Neural crest cell (in vitro differentiated cells): ENCODE results near the gene RFTN1. TPM values are rescaled to one million over a fixed set of nuclear protein-coding genes. Genes with fewer than 3 reads are reported as not detected.

ENCODE experiments used
- DNase-seq: peaks from one replicate; pipeline ENCODE4 v3.0.0; 2021; ENCODE audit warnings: low read depth, mixed read lengths, low spot score
- H3K27ac Mint-ChIP-seq: one replicate; pipeline ENCODE4 v1.8.0; 2021; ENCODE audit warnings: mild to moderate bottlenecking, mixed read lengths; ENCODE audit not compliant: unreplicated experiment
- H3K27me3 Mint-ChIP-seq: 2 replicates; pipeline ENCODE4 v1.8.0; 2021; ENCODE audit warnings: low read depth, mild to moderate bottlenecking, mixed read lengths
- H3K36me3 Mint-ChIP-seq: 2 replicates; pipeline ENCODE4 v1.8.0; 2021; ENCODE audit warnings: low read depth, mild to moderate bottlenecking, mixed read lengths
- H3K4me1 Mint-ChIP-seq: 2 replicates; pipeline ENCODE4 v1.8.0; 2021; ENCODE audit warnings: mixed read lengths
- H3K4me3 Mint-ChIP-seq: one replicate; pipeline ENCODE4 v1.8.0; 2021; ENCODE audit warnings: mild to moderate bottlenecking, mixed read lengths
- H3K9me3 Mint-ChIP-seq: 2 replicates; pipeline ENCODE4 v1.8.0; 2021; ENCODE audit warnings: mixed read lengths
- total RNA-seq: library from RNA; stranded (reverse); gene quantifications from 2 replicates; pipeline ENCODE4 v1.2.1, GENCODE V29; 2021
- TF ChIP-seq, protein P1 (sequence below): fragments of 200-600 bp; sonication (generic); conservative IDR thresholded peaks from 2 replicates; pipeline ENCODE4 v1.5.0; 2021; ENCODE audit warnings: antibody characterized with exemption, mild to moderate bottlenecking

The RFTN1 gene
- total RNA-seq, 1 donor from 2014 or later: 2.0 TPM

DNA sequence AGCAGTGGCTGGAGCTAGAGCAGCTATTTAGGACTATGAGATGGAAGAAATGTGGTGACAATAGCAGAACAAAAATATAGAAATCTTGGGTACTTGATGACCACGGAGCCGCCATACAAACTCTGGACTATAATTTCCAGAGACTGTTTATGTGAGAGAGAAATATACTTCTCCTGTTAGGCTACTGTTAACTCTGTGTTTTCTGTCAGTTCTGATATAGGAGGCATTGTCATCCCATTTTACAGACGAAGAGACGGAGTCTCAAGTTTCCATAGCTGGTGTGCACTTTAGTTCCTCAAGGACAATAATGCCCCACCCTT is 22.8 kb upstream of the RFTN1 start:
- H3K4me3 Mint-ChIP-seq: no peak overlapping the region
- H3K27me3 Mint-ChIP-seq: peaks cover 21% of the 10 kb centered on the region
- TF ChIP-seq, protein P1, sequence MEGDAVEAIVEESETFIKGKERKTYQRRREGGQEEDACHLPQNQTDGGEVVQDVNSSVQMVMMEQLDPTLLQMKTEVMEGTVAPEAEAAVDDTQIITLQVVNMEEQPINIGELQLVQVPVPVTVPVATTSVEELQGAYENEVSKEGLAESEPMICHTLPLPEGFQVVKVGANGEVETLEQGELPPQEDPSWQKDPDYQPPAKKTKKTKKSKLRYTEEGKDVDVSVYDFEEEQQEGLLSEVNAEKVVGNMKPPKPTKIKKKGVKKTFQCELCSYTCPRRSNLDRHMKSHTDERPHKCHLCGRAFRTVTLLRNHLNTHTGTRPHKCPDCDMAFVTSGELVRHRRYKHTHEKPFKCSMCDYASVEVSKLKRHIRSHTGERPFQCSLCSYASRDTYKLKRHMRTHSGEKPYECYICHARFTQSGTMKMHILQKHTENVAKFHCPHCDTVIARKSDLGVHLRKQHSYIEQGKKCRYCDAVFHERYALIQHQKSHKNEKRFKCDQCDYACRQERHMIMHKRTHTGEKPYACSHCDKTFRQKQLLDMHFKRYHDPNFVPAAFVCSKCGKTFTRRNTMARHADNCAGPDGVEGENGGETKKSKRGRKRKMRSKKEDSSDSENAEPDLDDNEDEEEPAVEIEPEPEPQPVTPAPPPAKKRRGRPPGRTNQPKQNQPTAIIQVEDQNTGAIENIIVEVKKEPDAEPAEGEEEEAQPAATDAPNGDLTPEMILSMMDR: no peak
- H3K36me3 Mint-ChIP-seq: no peaks in the 10 kb centered on the region
- peak overlapping the region; percentile 37 for H3K27ac Mint-ChIP-seq
- peaks cover 8% of the 10 kb centered on the region for H3K4me1 Mint-ChIP-seq
- DNase-seq: no peak
- H3K9me3 Mint-ChIP-seq: no peaks in the 10 kb centered on the region

DNA sequence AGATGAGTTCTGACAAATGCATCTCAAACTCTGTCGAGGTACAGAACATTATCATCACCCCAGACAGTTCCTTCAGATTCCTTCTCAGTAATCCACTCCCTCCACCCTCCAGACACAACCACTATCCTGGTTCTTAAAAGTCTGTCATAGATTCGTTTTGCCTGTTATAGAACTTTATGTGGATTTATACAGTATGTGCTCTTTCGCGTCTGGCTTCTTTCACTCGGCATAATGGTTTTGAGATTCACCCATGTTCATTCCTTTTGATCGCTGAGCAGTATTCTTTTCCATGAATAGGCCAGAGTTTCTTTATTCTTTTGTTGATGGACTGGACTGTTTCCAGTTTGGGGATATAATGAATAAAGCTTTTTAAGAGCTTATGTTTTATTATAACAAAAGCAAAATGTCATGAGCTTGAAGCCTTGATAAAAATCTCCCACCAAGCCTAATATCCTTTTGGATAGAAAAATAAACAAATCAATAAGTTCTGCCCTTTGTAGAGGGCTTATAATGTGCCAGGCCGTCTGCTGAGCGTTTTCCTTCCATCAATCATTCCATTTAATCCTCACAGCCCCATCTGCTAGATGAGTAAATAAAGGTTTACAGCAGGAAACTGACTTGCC is 21.3 kb upstream of the RFTN1 start:
- Mint-ChIP-seq H3K36me3 (no peaks in the 10 kb centered on the region), H3K27me3 (peaks cover 20% of the 10 kb centered on the region), H3K27ac (no peak overlapping the region), H3K4me3 (no peak overlapping the region), H3K9me3 (no peaks in the 10 kb centered on the region), H3K4me1 (peaks cover 8% of the 10 kb centered on the region)
- no peak for DNase-seq
- TF ChIP-seq, protein P1: no peak

DNA sequence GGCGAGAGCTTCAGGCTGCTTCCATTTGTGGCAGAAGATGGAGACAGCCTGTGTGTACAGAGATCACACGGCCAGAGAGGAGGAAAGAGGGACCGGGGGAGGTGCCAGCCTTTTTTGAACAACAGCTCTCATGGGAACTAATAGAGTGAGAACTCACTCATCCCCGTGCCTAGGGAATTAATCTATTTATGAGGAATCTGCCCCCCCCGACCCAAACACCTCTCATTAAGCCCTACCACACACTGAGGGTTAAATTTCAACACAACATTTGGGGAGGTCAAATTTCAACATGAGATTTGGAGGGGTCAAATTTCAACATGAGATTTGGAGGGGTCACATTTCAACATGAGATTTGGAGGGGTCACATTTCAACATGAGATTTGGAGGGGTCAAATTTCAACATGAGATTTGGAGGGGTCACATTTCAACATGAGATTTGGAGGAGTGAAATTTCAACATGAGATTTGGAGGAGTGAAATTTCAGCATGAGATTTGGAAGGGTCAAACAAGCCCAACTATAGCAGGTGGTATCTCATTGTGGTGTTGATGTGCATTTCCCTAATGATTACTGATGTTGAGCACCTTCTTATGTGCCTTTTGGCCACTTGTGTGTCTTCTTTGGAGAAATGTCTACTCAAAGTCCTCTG is 20.6 kb upstream of the RFTN1 start:
- H3K4me1 Mint-ChIP-seq: peaks cover 8% of the 10 kb centered on the region
- no peak overlapping the region for H3K4me3 Mint-ChIP-seq
- DNase-seq: no peak
- TF ChIP-seq, protein P1: no peak
- no peak overlapping the region for H3K27ac Mint-ChIP-seq
- peaks cover 17% of the 10 kb centered on the region for H3K27me3 Mint-ChIP-seq
- H3K36me3 Mint-ChIP-seq: no peaks in the 10 kb centered on the region
- H3K9me3 Mint-ChIP-seq: no peaks in the 10 kb centered on the region

DNA sequence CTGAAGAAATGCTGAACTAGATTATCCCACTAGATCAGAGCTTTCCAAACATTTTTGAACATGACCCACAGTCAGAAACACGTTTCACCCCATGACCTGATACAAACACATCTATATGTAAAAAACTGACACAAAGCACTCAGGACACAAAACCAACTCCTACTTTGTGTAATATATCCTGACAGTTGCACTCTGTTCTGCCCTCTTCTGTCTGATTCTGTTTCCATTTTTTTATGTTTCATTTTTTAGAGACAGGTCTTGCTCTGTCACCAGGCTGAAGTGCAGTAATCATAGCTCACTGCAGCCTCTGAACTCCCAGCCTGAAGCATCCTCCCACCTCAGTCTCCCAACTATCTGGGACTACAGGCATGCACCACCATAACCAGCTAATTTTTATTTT is 15.8 kb upstream of the RFTN1 start:
- H3K36me3 Mint-ChIP-seq: no peaks in the 10 kb centered on the region
- no peaks in the 10 kb centered on the region for H3K9me3 Mint-ChIP-seq
- TF ChIP-seq, protein P1: no peak
- no peak for DNase-seq
- no peak overlapping the region for H3K4me3 Mint-ChIP-seq
- H3K4me1 Mint-ChIP-seq: no peaks in the 10 kb centered on the region
- no peak overlapping the region for H3K27ac Mint-ChIP-seq
- peaks cover 12% of the 10 kb centered on the region for H3K27me3 Mint-ChIP-seq

DNA sequence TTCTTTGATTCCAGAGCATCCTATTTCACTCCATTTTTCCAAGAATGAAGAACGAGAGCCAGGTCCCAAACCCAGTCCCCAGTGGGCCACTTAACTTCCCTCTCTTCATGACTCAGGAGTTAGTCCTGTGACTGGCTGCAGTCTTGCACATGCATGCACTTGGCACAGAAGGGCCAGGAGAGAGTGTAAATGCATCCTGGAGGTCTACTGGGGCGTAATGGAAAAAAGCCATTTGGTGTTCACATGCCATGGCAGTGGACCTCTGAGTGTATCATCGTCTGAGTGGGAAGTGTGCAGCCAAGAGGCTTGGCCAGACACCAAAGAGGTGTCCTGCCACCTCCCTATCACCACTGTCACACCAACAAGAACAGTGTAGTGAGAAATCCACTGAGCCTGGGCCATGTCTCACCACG is 15.1 kb upstream of the RFTN1 start:
- no peaks in the 10 kb centered on the region for H3K4me1 Mint-ChIP-seq
- peak overlapping the region; percentile 32 for H3K27ac Mint-ChIP-seq
- TF ChIP-seq, protein P1: no peak
- no peaks in the 10 kb centered on the region for H3K9me3 Mint-ChIP-seq
- peaks cover 12% of the 10 kb centered on the region for H3K27me3 Mint-ChIP-seq
- DNase-seq: no peak
- H3K36me3 Mint-ChIP-seq: no peaks in the 10 kb centered on the region
- no peak overlapping the region for H3K4me3 Mint-ChIP-seq
